ENCODE data around the gene VTI1A.

DNA sequence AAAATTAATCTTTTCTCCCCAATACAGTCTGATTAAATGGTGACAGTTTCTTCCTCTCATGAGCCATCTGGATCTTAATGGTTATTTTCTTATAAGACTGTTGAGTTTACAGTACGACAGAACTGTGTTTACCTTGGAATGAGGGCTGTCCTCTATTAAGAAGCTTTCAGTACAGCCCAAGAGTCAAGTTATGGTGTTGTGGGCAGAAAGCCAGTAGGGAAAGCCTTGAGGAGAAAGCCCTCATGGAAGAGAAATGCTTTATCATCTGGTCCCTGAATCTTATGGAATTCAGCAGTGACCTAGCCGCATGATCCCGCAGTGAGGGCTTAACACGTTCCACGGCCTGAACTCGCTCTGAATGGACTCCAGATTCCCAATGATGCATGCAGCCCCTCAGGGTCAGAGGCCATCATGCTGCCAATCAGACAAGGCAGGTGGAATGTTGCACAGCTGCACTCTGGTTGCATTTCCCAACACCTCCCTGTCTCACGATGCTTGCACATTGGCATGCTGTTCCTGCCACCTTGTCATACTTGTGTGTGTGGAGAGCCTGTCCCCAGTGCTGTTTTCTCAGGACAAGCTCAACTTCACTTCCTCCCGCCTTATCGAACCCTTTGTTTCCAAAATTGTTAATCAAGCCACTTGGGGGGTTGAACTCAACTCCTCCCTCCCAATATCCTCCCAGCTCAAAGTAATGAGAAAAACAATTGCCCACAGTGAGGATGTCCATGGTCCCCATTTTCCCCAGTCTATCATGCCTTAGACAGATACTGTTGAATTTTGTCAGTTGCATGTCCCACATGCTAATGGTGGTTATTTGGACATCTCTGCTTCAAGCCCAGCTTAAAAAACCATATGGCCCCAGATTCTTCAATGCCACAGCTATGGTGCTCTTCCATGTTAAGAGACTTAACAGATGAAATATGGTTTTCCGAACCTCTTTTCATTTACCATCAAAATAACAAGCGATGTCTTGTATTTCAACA is 291.9 kb downstream of the VTI1A start:
- TF ChIP-seq, protein P1, sequence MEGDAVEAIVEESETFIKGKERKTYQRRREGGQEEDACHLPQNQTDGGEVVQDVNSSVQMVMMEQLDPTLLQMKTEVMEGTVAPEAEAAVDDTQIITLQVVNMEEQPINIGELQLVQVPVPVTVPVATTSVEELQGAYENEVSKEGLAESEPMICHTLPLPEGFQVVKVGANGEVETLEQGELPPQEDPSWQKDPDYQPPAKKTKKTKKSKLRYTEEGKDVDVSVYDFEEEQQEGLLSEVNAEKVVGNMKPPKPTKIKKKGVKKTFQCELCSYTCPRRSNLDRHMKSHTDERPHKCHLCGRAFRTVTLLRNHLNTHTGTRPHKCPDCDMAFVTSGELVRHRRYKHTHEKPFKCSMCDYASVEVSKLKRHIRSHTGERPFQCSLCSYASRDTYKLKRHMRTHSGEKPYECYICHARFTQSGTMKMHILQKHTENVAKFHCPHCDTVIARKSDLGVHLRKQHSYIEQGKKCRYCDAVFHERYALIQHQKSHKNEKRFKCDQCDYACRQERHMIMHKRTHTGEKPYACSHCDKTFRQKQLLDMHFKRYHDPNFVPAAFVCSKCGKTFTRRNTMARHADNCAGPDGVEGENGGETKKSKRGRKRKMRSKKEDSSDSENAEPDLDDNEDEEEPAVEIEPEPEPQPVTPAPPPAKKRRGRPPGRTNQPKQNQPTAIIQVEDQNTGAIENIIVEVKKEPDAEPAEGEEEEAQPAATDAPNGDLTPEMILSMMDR (IDR thresholded peaks at IDR 0.05) = no peak
- TF ChIP-seq POLR2A (IDR thresholded peaks at IDR 0.05) = no peak
